ENCODE data around the gene NAT9.
A peak's percentile ranks its signal among the peaks of the same experiment; 100 is the strongest.

Gene NAT9

DNA sequence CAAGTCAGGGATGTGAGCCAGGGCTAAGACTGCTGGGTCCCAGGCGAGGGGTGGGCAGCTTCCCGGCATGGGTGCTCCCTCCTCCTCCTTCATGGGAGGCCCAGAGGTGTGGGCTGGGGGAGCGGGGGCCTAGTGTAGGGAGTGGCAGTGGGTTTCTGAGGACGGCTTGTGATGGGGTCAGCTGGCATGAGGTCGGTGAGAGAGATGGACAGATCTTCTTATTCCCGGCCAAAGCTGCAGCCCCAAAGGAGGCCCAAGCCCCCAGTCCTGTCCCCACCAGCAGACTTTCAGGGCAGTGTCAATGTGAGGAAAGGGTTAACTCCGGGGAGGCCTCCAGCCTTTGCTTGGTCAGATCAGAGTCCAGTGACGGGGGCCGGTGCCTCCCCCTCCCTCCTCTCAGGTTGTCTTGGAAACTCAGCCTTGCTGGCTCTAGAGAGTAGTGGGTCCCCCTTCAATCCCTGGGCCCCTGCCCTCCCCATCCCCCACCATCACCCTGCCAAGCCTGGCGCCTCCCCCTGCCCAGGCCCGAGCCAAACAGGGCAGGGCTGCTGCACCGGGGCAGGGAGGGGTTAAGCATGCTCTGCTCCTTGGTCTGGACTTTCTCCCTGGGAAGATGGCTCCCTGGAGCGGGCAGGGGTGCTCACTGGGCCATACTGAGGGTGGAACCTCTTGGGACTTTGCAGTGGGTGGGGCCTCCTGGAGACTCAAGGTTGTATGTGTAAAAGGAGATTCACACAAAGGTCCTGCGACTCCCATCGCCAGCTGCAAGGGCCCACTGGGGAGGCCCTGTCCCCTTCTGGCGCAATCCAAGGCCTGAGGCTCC, 12.4 kb downstream of the NAT9 start:
- no peak for DNase-seq (ENCODE audit: low read depth, low spot score)

DNA sequence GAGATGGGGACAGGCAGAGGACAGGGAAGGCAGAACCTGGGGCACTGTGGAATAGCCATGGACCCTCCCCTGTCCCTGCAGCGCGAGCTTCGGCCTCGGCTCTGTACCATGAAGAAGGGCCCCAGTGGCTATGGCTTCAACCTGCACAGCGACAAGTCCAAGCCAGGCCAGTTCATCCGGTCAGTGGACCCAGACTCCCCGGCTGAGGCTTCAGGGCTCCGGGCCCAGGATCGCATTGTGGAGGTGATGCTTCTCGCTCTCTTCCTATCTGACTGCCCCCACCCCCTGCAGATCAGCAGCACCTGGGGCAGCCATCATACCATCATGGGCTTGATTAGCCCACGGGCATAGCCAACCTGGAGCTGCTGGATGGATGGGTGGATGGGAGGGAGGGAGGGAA, 14.2 kb downstream of the NAT9 start:
- DNase-seq (ENCODE audit: low read depth, low spot score): no peak

DNA sequence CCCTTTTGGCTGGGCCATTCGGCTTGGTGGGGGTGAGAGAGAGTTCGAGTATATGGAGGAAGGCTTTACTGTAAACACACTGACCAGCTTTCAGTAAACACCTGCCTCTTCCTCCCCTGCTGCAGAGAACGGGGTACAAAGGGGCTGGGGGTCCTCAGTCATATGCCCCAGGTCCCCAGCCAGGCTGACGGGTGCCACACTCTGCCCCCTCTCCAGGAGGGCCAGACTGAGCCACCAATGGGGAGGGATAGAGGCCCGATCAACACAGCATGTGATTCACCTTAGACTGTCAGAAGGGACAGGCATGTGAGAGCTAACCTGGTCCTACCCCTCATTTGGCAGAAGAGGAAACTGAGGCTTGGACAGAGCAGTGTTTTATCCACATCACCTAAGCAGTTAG, 14.7 kb downstream of the NAT9 start:
- DNase-seq (ENCODE audit: low read depth, low spot score): no peak

- DNase-seq (ENCODE audit: low read depth, low spot score): no peak
Observed at GRCh38 chr17:74760404-74761105, 15.6 kb downstream of the NAT9 start.

- no peak for DNase-seq (ENCODE audit: low read depth, low spot score)
Observed at GRCh38 chr17:74759941-74760340, 16.2 kb downstream of the NAT9 start.

DNA sequence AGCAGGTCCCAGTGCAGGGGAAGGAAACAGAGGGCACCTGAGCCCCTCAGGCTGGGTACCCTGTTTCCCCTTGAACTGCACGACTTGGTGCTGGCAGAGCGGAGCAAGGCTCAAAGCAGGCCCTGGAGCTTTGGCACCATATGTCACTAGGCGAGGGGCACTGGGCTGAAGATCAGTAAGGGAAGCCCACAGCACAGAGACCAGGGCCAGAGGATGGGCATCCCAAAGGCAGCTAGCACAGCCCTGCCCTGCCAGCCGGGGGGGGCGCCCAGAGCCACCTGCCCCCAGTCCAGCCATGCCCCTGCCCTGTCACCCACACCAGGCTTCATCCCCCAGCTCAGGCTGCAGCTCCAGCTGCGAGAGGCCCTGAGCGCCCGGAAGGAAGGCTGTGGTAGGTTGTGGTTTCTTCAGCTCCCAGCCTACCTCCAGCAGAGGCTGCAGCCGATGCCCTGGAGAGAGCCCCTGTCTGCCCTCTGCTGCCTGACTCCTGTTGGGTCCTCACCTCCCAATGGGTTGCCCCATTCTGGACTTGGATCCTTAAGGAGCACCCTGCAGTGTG, 16.8 kb downstream of the NAT9 start:
- DNase-seq (ENCODE audit: low read depth, low spot score): no peak

- no peak for DNase-seq (ENCODE audit: low read depth, low spot score)
Observed at GRCh38 chr17:74758848-74759168, 17.3 kb downstream of the NAT9 start.

DNA sequence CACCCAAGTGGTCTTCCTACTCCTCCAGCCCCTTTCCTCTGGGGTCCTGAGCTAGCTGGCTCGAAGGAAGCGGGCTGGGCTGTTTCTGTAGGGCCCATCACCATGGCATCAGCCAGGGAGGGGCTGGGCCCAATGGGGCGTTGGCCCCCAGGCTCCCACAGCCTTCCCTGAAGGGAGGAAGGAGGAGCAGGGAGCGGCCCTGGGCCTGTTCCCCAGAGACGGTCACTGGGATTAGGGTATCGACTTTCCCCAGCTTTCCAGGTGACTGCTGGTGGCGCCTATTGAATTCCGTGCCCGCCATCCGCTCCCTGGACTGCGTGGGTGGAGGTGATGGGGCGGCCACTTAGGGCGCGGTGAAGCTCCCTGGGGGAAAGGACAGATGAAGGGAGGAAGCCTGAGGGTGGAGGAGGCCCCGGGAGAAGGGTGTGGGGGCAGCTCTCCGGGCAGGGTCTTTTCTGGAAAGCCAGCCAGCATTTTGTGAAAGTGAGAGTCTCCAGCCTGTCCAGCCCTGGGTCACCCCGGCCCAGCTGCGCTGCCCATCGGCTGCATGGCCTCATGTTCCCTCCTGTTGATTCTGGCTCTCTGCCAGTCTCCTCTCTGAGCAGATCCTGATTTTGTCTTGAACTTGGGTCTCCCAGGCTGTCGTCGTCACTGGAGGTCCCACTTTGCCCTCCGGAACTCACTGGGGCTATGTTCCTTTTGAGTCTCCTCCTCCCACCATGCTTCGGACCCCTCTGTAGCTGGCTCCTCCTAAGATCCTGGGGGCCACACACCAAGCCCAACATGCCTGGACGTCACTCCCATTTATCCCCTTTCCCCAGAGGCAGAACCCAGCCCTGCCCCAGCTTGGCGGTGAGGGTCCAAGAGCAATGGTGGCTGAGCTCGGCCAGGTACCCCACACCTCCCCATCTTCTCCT, 18.0 kb downstream of the NAT9 start:
- DNase-seq (ENCODE audit: low read depth, low spot score): peak; percentile 50

DNA sequence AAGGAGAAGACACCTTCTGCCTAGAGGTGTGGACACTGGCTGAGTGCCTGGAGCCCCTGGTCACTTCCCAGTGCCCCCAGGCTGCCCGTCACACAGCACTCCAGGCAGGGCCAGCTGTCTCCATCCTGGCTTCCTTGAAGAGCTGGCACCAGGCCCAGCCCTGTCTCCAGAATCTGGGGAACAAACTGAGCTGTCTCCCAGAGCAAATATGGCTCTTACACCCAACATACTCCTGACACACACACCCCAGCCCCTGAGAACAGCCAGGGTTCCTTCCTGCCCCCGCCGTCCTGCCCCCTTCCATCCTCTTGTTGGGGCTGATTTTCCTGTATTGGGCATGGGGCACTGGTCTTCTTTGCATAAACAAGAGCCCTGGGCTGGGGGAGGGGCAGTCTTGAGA, 18.6 kb downstream of the NAT9 start:
- no peak for DNase-seq (ENCODE audit: low read depth, low spot score)

DNA sequence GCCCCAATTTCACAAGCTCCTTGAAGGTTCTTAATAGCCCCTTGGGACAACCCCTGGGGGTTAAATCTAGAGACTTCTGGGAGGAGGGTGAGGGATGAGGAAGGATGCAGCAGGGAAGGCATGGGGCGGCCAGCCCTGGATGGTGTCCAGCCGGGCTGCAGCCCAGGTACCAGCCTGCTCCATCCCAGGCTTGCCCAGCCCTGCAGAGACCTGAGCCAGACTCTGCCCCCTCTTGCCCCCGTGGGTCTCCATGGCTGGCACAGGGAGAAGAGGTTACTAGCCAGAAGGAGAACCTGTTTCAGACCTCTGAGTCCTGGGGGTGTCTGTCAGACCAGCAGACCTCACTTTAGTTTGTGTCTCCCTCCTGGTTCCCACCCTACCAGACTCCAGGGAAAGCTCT, 19.3 kb downstream of the NAT9 start:
- DNase-seq (ENCODE audit: low read depth, low spot score): no peak

DNA sequence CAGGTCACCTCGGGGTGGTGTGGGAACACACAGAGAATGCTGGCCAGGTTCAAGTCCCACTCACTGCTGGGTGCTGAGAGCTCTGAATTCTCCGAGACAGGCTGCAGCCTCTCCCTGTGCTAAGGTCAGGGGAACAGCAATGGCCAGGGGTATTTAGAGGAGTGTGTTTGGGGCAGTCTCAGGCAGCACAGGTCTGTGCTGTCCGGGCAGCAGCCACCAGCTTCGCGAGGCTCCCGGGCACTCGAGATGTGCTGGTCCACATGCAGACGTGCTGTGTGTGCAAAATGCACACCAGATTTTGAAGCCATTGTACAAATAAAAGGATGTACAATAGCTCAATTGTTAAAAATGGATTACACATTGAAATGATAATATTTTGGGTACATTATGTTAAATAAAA, 20.6 kb downstream of the NAT9 start:
- no peak for DNase-seq (ENCODE audit: low read depth, low spot score)

DNA sequence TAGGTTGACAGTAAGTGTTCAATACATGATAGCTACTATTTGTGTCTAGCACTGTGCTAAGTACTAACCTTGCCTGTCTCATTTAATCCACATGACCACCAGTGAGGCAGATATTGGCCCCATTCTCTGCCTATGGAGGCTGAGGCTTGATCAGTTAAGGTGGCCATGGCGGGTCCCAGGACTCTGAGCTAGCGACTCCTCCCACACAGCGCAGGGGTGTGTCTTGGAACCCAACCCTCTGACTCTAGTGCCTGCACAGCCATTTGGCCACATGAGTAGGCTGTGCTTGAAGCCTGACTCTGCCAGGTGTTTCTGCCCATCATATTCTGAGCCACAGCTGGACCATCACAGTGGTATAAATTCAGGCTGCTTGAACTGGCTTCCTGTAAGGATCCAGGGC, 21.3 kb downstream of the NAT9 start:
- no peak for DNase-seq (ENCODE audit: low read depth, low spot score)

DNA sequence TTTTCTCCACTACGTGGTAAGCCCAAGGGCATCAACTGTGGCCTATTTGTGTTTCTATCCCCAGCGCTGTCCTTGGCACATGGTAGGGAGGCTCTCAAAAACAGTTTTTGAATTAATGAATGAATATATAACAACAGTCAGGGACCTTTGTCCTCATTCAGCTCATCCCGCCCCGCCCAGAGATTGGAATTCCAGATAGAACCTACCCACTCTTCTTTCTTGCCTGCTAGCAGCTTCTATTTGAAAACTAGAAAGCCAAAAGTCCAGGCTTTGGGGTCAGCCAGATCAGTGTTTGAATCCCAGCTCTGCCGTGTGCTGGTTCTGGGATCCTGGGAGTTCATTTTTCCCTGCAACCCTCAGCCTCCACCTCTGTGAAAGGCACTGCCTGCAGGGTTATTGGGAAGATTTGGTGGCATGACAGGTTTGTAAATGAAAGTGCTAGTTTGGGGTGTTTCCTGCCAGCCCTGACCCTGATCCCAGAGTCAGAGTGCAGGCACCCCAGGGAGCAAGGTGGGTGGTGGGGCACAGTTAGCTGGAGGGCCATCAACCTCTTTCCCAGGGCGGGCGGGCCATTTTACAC, 23.2 kb downstream of the NAT9 start:
- no peak for DNase-seq (ENCODE audit: low read depth, low spot score)

- no peak for DNase-seq (ENCODE audit: low read depth, low spot score)
Observed at GRCh38 chr17:74752415-74752814, 23.7 kb downstream of the NAT9 start.

DNA sequence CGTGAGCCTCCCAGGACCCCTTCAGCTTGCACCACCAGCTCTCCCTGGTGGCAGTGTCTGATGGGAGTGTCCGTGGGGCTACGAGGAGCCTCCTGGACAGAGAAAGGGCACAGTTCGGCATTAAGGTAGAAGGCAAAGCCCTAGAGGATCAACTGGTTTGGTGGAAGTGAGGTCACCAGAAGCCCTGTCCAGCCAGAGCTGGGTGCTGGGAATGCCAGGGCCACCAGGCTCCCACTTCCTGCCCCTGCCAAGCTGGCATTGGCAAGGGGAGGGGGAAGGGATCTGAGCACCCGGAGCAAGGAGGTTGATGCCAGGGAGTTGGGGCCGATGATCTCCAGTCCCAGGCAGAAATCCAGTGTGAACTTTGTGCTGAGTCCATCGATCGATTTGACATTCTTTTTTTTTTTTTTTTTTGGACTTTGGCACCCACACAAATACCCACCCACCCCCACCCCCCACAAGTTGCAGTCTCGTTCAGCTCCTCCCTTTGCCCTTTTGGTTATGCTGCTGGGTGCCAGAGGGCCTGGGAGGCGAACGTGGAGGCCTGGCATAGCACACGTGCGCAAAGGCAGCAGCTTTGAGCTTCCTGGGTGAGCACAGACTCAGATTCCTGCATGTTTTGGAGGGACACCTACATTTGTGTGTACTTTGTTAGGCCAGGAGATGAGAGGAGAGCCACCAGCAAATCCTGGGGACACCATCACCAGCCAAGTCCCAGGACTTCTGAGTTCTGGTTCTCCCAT, 25.6 kb downstream of the NAT9 start:
- no peak for DNase-seq (ENCODE audit: low read depth, low spot score)

GRCh38 chr17:74750039-74750326, 26.2 kb downstream of the NAT9 start:
- no peak for DNase-seq (ENCODE audit: low read depth, low spot score)

- no peak for DNase-seq (ENCODE audit: low read depth, low spot score)
Observed at GRCh38 chr17:74749279-74750038, 26.7 kb downstream of the NAT9 start.

DNA sequence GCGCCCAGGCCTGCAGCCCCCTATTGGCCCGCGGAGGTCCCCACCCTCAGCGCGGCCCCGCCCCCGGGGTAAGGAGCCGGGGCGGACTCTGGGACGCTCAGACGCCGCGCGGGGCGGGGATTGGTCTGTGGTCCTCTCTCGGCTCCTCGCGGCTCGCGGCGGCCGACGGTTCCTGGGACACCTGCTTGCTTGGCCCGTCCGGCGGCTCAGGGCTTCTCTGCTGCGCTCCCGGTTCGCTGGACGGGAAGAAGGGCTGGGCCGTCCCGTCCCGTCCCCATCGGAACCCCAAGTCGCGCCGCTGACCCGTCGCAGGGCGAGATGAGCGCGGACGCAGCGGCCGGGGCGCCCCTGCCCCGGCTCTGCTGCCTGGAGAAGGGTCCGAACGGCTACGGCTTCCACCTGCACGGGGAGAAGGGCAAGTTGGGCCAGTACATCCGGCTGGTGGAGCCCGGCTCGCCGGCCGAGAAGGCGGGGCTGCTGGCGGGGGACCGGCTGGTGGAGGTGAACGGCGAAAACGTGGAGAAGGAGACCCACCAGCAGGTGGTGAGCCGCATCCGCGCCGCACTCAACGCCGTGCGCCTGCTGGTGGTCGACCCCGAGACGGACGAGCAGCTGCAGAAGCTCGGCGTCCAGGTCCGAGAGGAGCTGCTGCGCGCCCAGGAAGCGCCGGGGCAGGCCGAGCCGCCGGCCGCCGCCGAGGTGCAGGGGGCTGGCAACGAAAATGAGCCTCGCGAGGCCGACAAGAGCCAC, 27.4 kb downstream of the NAT9 start, which contains the start of gene NHERF1:
TSS of gene NHERF1 (plus strand) at position 100 of the 750 bp plus-strand sequence. CDS start at position 319, 219 bp downstream.
- peak; percentile 68 for DNase-seq (ENCODE audit: low read depth, low spot score)

- DNase-seq (ENCODE audit: low read depth, low spot score): no peak
Observed at GRCh38 chr17:74748279-74748528, 27.9 kb downstream of the NAT9 start.

DNA sequence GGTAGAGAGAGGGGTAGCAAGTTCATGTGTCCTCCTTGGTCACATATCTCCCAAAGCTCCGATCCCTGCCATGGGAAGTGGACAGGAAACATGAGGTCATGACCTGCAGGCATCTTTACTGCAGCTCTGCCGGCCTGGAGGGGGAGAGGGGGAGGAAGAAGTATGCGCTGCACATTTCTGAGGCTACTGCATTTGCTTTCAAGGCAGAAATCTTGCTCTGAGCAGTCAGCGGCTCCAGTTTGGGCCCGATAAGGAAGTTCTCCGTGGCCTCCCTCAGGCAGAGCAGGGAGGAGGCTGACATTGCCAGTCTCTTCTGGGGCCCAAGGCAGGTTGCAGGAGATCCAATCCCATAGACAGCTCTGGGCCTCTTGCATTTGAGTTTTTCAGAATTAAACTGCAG, 29.2 kb downstream of the NAT9 start:
- no peak for DNase-seq (ENCODE audit: low read depth, low spot score)
